ENCODE measurements around the gene ME1.
A peak's percentile ranks its signal among the peaks of the same experiment; 100 is the strongest.

ME1 gene

DNA sequence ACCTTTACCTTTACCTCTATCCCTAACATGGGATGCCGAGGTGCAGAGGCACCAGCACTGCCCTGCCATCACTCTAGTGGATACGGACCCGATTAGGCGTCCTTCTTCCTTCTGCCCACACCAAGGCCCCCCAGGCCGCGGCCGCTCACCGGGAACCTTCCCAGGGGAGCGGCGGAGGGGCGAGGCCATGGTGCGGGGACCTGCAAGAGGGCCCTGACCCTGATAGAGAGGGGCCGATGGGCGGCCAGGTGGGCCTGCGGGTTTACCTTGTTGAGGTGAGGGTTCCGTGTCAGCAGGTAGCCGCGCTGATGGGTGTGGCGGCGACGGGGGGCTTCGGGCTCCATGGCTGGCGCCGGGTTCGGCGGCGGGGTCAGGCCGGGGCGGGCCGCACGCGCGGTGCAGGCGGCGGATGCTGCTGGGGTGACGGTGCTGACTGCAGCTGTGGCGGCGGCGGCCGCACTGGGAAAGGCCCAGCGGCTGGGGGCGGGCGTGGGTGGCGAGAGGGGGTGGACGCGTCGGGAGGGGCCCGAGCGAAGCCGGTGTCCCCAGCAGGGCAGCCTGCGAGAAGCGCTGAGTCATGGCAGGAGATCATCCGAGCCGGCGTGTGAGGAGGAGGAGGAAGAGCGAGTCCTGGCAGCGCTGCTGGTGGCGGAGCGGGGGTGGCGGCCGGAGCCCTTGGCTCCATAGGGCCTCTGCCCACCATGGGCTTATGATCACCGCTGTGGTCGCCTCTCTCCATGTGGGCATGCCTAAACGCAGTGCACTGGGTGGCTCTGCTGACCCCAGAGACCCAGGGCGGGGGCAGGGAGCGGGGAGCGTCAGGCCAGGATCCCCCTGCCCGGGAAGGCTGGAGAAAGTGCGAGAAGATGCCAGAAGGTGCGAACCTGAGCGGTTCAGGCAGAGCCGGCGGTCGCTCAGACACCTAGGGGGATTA lies at the start of gene ME1:
Gene ME1, minus strand, starts transcription at position 441 of the 934 bp plus-strand sequence. Its CDS starts 97 bp downstream, at position 344.
- H3K4me1 ChIP-seq (ENCODE audit: insufficient read depth, low read length): peaks cover 9% of the 10 kb centered on the region; the same call in 1 of the 2 replicates
- H3K9me3 ChIP-seq (ENCODE audit: control insufficient read depth, insufficient read depth, low read length): no peaks in the 10 kb centered on the region
- H3K36me3 ChIP-seq (ENCODE audit: insufficient read depth, low read length): no peaks in the 10 kb centered on the region
- peak within 1 kb of the TSS; percentile 90 for H3K9ac ChIP-seq (ENCODE audit: low read depth, low read length)

DNA sequence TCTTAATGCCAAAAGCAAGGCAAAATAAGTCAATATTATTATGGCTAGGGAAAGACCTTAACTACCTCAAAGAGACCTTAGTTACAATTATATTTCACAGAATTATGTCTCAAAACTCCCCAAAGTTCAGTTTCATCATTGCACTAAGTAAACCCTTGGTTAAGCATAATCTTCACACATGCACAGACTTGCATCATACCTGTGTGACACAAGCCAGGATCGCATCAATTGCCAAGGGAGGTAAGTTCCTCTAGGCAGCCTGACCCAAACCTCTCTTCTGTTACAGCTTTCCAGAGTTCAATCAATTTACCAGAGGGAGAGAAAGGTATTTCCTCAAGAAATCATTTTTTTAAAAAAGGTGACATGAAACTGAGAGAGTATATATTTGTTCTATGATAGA lies 49.6 kb upstream of the ME1 start:
- Histone ChIP-seq H3K36me3 (ENCODE audit: insufficient read depth, low read length) (no peaks in the 10 kb centered on the region), H3K9me3 (ENCODE audit: control insufficient read depth, insufficient read depth, low read length) (no peaks in the 10 kb centered on the region), H3K4me1 (ENCODE audit: insufficient read depth, low read length) (no peaks in the 10 kb centered on the region), H3K9ac (ENCODE audit: low read depth, low read length) (no peak overlapping the region)

GRCh38 chr6:83479389-83479788 lies 48.5 kb upstream of the ME1 start:
- H3K4me1 ChIP-seq (ENCODE audit: insufficient read depth, low read length): peaks cover 3% of the 10 kb centered on the region; the same call in 1 of the 2 replicates
- no peaks in the 10 kb centered on the region for H3K36me3 ChIP-seq (ENCODE audit: insufficient read depth, low read length)
- no peaks in the 10 kb centered on the region for H3K9me3 ChIP-seq (ENCODE audit: control insufficient read depth, insufficient read depth, low read length)
- no peak overlapping the region for H3K9ac ChIP-seq (ENCODE audit: low read depth, low read length)

DNA sequence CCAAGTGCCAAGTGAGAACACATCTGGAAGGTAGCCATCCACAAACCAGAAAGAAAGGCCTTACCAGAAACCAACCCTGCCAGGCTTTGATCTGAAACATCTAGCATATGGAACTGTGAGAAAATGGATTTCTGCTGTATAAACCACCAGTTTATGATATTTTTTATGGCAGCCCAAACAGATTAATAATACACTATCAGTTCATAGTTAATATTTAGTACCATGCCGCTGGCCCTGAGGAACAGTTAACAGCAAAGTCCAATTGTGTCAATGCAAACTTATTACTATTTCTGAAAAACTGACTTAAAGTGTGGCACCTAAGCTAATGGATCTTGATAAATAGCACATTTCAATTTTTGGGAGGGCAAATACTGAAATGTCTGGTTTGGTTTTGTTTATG lies 46.1 kb upstream of the ME1 start:
- no peaks in the 10 kb centered on the region for H3K36me3 ChIP-seq (ENCODE audit: insufficient read depth, low read length)
- H3K9ac ChIP-seq (ENCODE audit: low read depth, low read length): no peak overlapping the region
- no peaks in the 10 kb centered on the region for H3K9me3 ChIP-seq (ENCODE audit: control insufficient read depth, insufficient read depth, low read length)
- peaks cover 5% of the 10 kb centered on the region; the same call in 1 of the 2 replicates for H3K4me1 ChIP-seq (ENCODE audit: insufficient read depth, low read length)

- no peaks in the 10 kb centered on the region for H3K9me3 ChIP-seq (ENCODE audit: control insufficient read depth, insufficient read depth, low read length)
- H3K4me1 ChIP-seq (ENCODE audit: insufficient read depth, low read length): peaks cover 5% of the 10 kb centered on the region; the same call in 1 of the 2 replicates
- no peak overlapping the region for H3K9ac ChIP-seq (ENCODE audit: low read depth, low read length)
These were observed 43.5 kb upstream of the ME1 start for GRCh38 chr6:83474309-83474708.

GRCh38 chr6:83472767-83473166 lies 41.9 kb upstream of the ME1 start:
- H3K9me3 ChIP-seq (ENCODE audit: control insufficient read depth, insufficient read depth, low read length): no peaks in the 10 kb centered on the region
- H3K9ac ChIP-seq (ENCODE audit: low read depth, low read length): no peak overlapping the region
- H3K4me1 ChIP-seq (ENCODE audit: insufficient read depth, low read length): peaks cover 5% of the 10 kb centered on the region; the same call in 1 of the 2 replicates
- H3K36me3 ChIP-seq (ENCODE audit: insufficient read depth, low read length): no peaks in the 10 kb centered on the region

More at GRCh38 chr6:83474309-83474708, 43.5 kb upstream of the ME1 start:
- H3K36me3 ChIP-seq (ENCODE audit: insufficient read depth, low read length): no peaks in the 10 kb centered on the region

GRCh38 chr6:83470587-83470986 lies 39.7 kb upstream of the ME1 start:
- Histone ChIP-seq H3K9ac (ENCODE audit: low read depth, low read length) (no peak overlapping the region), H3K4me1 (ENCODE audit: insufficient read depth, low read length) (peaks cover 5% of the 10 kb centered on the region; the same call in 1 of the 2 replicates), H3K9me3 (ENCODE audit: control insufficient read depth, insufficient read depth, low read length) (no peaks in the 10 kb centered on the region), H3K36me3 (ENCODE audit: insufficient read depth, low read length) (no peaks in the 10 kb centered on the region)

- Histone ChIP-seq H3K36me3 (ENCODE audit: insufficient read depth, low read length) (no peaks in the 10 kb centered on the region), H3K9me3 (ENCODE audit: control insufficient read depth, insufficient read depth, low read length) (no peaks in the 10 kb centered on the region), H3K9ac (ENCODE audit: low read depth, low read length) (no peak overlapping the region), H3K4me1 (ENCODE audit: insufficient read depth, low read length) (peaks cover 5% of the 10 kb centered on the region; the same call in 1 of the 2 replicates)
These were observed 39.1 kb upstream of the ME1 start for GRCh38 chr6:83470001-83470400.

- H3K9me3 ChIP-seq (ENCODE audit: control insufficient read depth, insufficient read depth, low read length): no peaks in the 10 kb centered on the region
- no peak overlapping the region for H3K9ac ChIP-seq (ENCODE audit: low read depth, low read length)
- H3K4me1 ChIP-seq (ENCODE audit: insufficient read depth, low read length): no peaks in the 10 kb centered on the region
- H3K36me3 ChIP-seq (ENCODE audit: insufficient read depth, low read length): no peaks in the 10 kb centered on the region
These were observed 36.8 kb upstream of the ME1 start for GRCh38 chr6:83467620-83468036.

GRCh38 chr6:83466328-83466727 lies 35.5 kb upstream of the ME1 start:
- no peaks in the 10 kb centered on the region for H3K9me3 ChIP-seq (ENCODE audit: control insufficient read depth, insufficient read depth, low read length)
- no peaks in the 10 kb centered on the region for H3K36me3 ChIP-seq (ENCODE audit: insufficient read depth, low read length)
- no peaks in the 10 kb centered on the region for H3K4me1 ChIP-seq (ENCODE audit: insufficient read depth, low read length)
- H3K9ac ChIP-seq (ENCODE audit: low read depth, low read length): no peak overlapping the region

- Histone ChIP-seq H3K36me3 (ENCODE audit: insufficient read depth, low read length) (no peaks in the 10 kb centered on the region), H3K4me1 (ENCODE audit: insufficient read depth, low read length) (no peaks in the 10 kb centered on the region), H3K9me3 (ENCODE audit: control insufficient read depth, insufficient read depth, low read length) (no peaks in the 10 kb centered on the region), H3K9ac (ENCODE audit: low read depth, low read length) (no peak overlapping the region)
These were observed 33.7 kb upstream of the ME1 start for GRCh38 chr6:83464381-83465140.

GRCh38 chr6:83463886-83464285 lies 33.0 kb upstream of the ME1 start:
- H3K4me1 ChIP-seq (ENCODE audit: insufficient read depth, low read length): no peaks in the 10 kb centered on the region
- no peaks in the 10 kb centered on the region for H3K36me3 ChIP-seq (ENCODE audit: insufficient read depth, low read length)
- H3K9ac ChIP-seq (ENCODE audit: low read depth, low read length): no peak overlapping the region
- H3K9me3 ChIP-seq (ENCODE audit: control insufficient read depth, insufficient read depth, low read length): no peaks in the 10 kb centered on the region

- H3K9ac ChIP-seq (ENCODE audit: low read depth, low read length): no peak overlapping the region
- no peaks in the 10 kb centered on the region for H3K36me3 ChIP-seq (ENCODE audit: insufficient read depth, low read length)
- H3K9me3 ChIP-seq (ENCODE audit: control insufficient read depth, insufficient read depth, low read length): no peaks in the 10 kb centered on the region
- H3K4me1 ChIP-seq (ENCODE audit: insufficient read depth, low read length): no peaks in the 10 kb centered on the region
These were observed 31.7 kb upstream of the ME1 start for GRCh38 chr6:83462524-83462923.

GRCh38 chr6:83461438-83461837 lies 30.6 kb upstream of the ME1 start:
- H3K9me3 ChIP-seq (ENCODE audit: control insufficient read depth, insufficient read depth, low read length): no peaks in the 10 kb centered on the region
- H3K4me1 ChIP-seq (ENCODE audit: insufficient read depth, low read length): no peaks in the 10 kb centered on the region
- H3K36me3 ChIP-seq (ENCODE audit: insufficient read depth, low read length): no peaks in the 10 kb centered on the region
- no peak overlapping the region for H3K9ac ChIP-seq (ENCODE audit: low read depth, low read length)
